ENCODE data around the gene SLIT3.

The SLIT3 gene

GRCh38 chr5:169260896-169261569, 39.9 kb downstream of the SLIT3 start:
- no peak for DNase-seq

GRCh38 chr5:169258372-169259000, 42.5 kb downstream of the SLIT3 start:
- no peak for DNase-seq

- DNase-seq: no peak
These were observed 44.7 kb downstream of the SLIT3 start for GRCh38 chr5:169256191-169256590.

GRCh38 chr5:169253071-169253470, 47.9 kb downstream of the SLIT3 start:
- no peak for DNase-seq

- DNase-seq: no peak
These were observed 49.4 kb downstream of the SLIT3 start for GRCh38 chr5:169251333-169252084.

- DNase-seq: no peak
These were observed 50.1 kb downstream of the SLIT3 start for GRCh38 chr5:169250887-169251286.

GRCh38 chr5:169248996-169249395, 51.9 kb downstream of the SLIT3 start:
- no peak for DNase-seq

GRCh38 chr5:169248550-169248949, 52.4 kb downstream of the SLIT3 start:
- no peak for DNase-seq

GRCh38 chr5:169244812-169245211, 56.1 kb downstream of the SLIT3 start:
- no peak for DNase-seq

- DNase-seq: no peak
These were observed 57.1 kb downstream of the SLIT3 start for GRCh38 chr5:169243651-169244422.

GRCh38 chr5:169242849-169243186, 58.1 kb downstream of the SLIT3 start:
- DNase-seq: no peak

GRCh38 chr5:169242175-169242848, 58.6 kb downstream of the SLIT3 start:
- no peak for DNase-seq

GRCh38 chr5:169229342-169229892, 71.5 kb downstream of the SLIT3 start:
- no peak for DNase-seq

- DNase-seq: no peak
These were observed 74.0 kb downstream of the SLIT3 start for GRCh38 chr5:169226895-169227294.

GRCh38 chr5:169225830-169226356, 75.0 kb downstream of the SLIT3 start:
- no peak for DNase-seq

- DNase-seq: no peak
These were observed 77.4 kb downstream of the SLIT3 start for GRCh38 chr5:169223595-169223953.

- no peak for DNase-seq
These were observed 77.9 kb downstream of the SLIT3 start for GRCh38 chr5:169222934-169223594.

GRCh38 chr5:169221519-169221918, 79.4 kb downstream of the SLIT3 start:
- DNase-seq: no peak

GRCh38 chr5:169219961-169220360, 81.0 kb downstream of the SLIT3 start:
- no peak for DNase-seq

- no peak for DNase-seq
These were observed 81.6 kb downstream of the SLIT3 start for GRCh38 chr5:169219351-169219750.

- no peak for DNase-seq
These were observed 82.1 kb downstream of the SLIT3 start for GRCh38 chr5:169218861-169219260.

GRCh38 chr5:169218176-169218575, 82.8 kb downstream of the SLIT3 start:
- no peak for DNase-seq
